Body of pancreas (tissue), 4 donors: Measurements from ENCODE around the gene FLT1. TPM values are rescaled to one million over a fixed set of nuclear protein-coding genes. Genes with fewer than 3 reads are reported as not detected.

Experiments used
- ATAC-seq: fragments of 150-250 bp; one replicate; pipeline ENCODE4 v1.9.1; 2016
- DNase-seq, 4 donors: peaks; one replicate each; pipeline ENCODE4 v3.0.0-alpha.2; 2019
- H3K27ac ChIP-seq, 4 donors: fragments of 200-600 bp; sonication (generic); 1 replicate in 3 of 4; 2 replicates in 1 of 4; pipeline versions ENCODE4 v1.5.1 to v1.6.1; 2016 to 2019; ENCODE audit warnings: mild to moderate bottlenecking in 1 of 4, mixed read lengths in 1 of 4, moderate library complexity in 1 of 4
- H3K27me3 ChIP-seq, 2 donors: fragments of 200-600 bp; sonication (generic); one replicate each; pipeline ENCODE4 v1.6.0; 2016; ENCODE audit warnings: mild to moderate bottlenecking in 1 of 2
- H3K36me3 ChIP-seq, 2 donors: fragments of 200-600 bp; sonication (generic); replicated peaks in 1 of 2; 2 replicates each; pipeline ENCODE4 v1.5.1; 2016; ENCODE audit warnings: low read depth in 2 of 2; ENCODE audit not compliant: insufficient read depth in 1 of 2
- H3K4me1 ChIP-seq: fragments of 200-600 bp; sonication (generic); one replicate; pipeline ENCODE4 v1.6.0; 2016
- H3K4me3 ChIP-seq, 2 donors: fragments of 200-600 bp; sonication (generic); 1 replicate in 1 of 2; 2 replicates in 1 of 2; pipeline ENCODE4 v1.5.1; 2016 to 2019
- H3K9me3 ChIP-seq, 3 donors: fragments of 200-600 bp; sonication (generic); 1 replicate in 2 of 3; 2 replicates in 1 of 3; pipeline ENCODE4 v1.5.1; 2016
- CTCF ChIP-seq, 7 experiments: fragments of 450-650 bp in 4 of 7; fragments of 200-600 bp in 3 of 7; sonication (generic) in 3 of 7; IDR thresholded peaks; one replicate each; pipeline ENCODE4 v1.5.1; 2016 to 2019; ENCODE audit warnings: antibody characterized with exemption in 7 of 7
- POLR2A ChIP-seq, 3 donors: fragments of 450-650 bp; IDR thresholded peaks; one replicate each; pipeline ENCODE4 v1.6.1; 2016; ENCODE audit warnings: antibody characterized with exemption in 3 of 3, mild to moderate bottlenecking in 2 of 3
- WGBS, 2 donors: methylation state at CpG; one replicate each; pipeline ENCODE4 v1.1.5; 2017; 5-methylcytosine and 5-hydroxymethylcytosine counted together
- intact Hi-C: fragments of 100-400 bp; cut with DNase I; formaldehyde crosslinking; loops from one replicate; pipeline ENCODE4 v1.15.1; 2023
- total RNA-seq, 2 donors: library from RNA; depleted of rRNA; stranded (reverse); fragments of >200 nt; gene quantifications; one replicate each; pipeline ENCODE4 v1.1.0, GENCODE V29; 2016

FLT1 gene
- total RNA-seq, 2 donors from 2014 or later: 15.3 to 20.4 TPM

GRCh38 chr13:28497143-28497876 is 2.4 kb upstream of the FLT1 start:
- DNase-seq: no peak
- peaks cover 21% of the 10 kb centered on the region for H3K4me1 ChIP-seq
- no peak overlapping the region for H3K4me3 ChIP-seq
- H3K36me3 ChIP-seq: no peaks in the 10 kb centered on the region
- ATAC-seq: no peak
- 37 to 39% methylated on average over 4 of the region's 4 CpGs for WGBS, 2 donors
- H3K27ac ChIP-seq: no peak overlapping the region
- no peaks in the 10 kb centered on the region for H3K9me3 ChIP-seq
- TF ChIP-seq CTCF (IDR thresholded peaks at IDR 0.05): no peak
- no peak for TF ChIP-seq POLR2A (IDR thresholded peaks at IDR 0.05)
- peaks cover 0 to 18% of the 10 kb centered on the region in 2 donors for H3K27me3 ChIP-seq
- intact Hi-C loops: no loop called here

- WGBS, 2 donors: 26 to 33% methylated on average over 10 of the region's 10 CpGs
- TF ChIP-seq CTCF (IDR thresholded peaks at IDR 0.05) (no peak), POLR2A (IDR thresholded peaks at IDR 0.05) (no peak)
Measured at GRCh38 chr13:28496188-28496564, 1.2 kb upstream of the FLT1 start.

GRCh38 chr13:28495538-28496187 is 735 bp upstream of the FLT1 start:
- no peak for TF ChIP-seq POLR2A (IDR thresholded peaks at IDR 0.05)
- Histone ChIP-seq H3K27ac (peak overlapping the region in 2 of 4 donors; percentile 17 to 29), H3K4me3 (no peak overlapping the region), H3K4me1 (peaks cover 21% of the 10 kb centered on the region), H3K9me3 (no peaks in the 10 kb centered on the region), H3K36me3 (no peaks in the 10 kb centered on the region), H3K27me3 (peaks cover 0 to 20% of the 10 kb centered on the region in 2 donors)
- 5 to 7% methylated on average over 16 to 33 of the region's 33 CpGs for WGBS, 2 donors
- intact Hi-C loops: no loop called here
- ATAC-seq (no peak), DNase-seq (no peak)

More at GRCh38 chr13:28496188-28496564, 1.2 kb upstream of the FLT1 start:
- Histone ChIP-seq H3K27me3 (peaks cover 0 to 20% of the 10 kb centered on the region in 2 donors), H3K9me3 (no peaks in the 10 kb centered on the region), H3K27ac (peak overlapping the region in 2 of 4 donors; percentile 17 to 29), H3K36me3 (no peaks in the 10 kb centered on the region), H3K4me3 (no peak overlapping the region), H3K4me1 (peaks cover 21% of the 10 kb centered on the region)
- intact Hi-C loops: no loop called here
- no peak for DNase-seq
- ATAC-seq: no peak

- Histone ChIP-seq H3K4me3 (no peak overlapping the region), H3K9me3 (no peaks in the 10 kb centered on the region), H3K27me3 (peaks cover 0 to 20% of the 10 kb centered on the region in 2 donors), H3K27ac (peak overlapping the region in 3 of 4 donors; percentile 34 to 49 (median 40)), H3K4me1 (peaks cover 21% of the 10 kb centered on the region), H3K36me3 (no peaks in the 10 kb centered on the region)
- TF ChIP-seq CTCF (IDR thresholded peaks at IDR 0.05) (no peak), POLR2A (IDR thresholded peaks at IDR 0.05) (no peak)
- intact Hi-C loops: no loop called here
- WGBS, 2 donors: 0 to 5% methylated on average over 2 to 30 of the region's 30 CpGs
- no peak for ATAC-seq
- DNase-seq: no peak
Measured at GRCh38 chr13:28494504-28494777, 487 bp downstream of the FLT1 start.

GRCh38 chr13:28493740-28494503 is 1.0 kb downstream of the FLT1 start:
- H3K27me3 ChIP-seq: peaks cover 0 to 20% of the 10 kb centered on the region in 2 donors
- ATAC-seq: no peak

More at GRCh38 chr13:28493740-28494503, 1.0 kb downstream of the FLT1 start:
- Histone ChIP-seq H3K36me3 (no peaks in the 10 kb centered on the region), H3K27ac (peak overlapping the region in 3 of 4 donors; percentile 34 to 49 (median 40)), H3K9me3 (no peaks in the 10 kb centered on the region), H3K4me1 (peaks cover 21% of the 10 kb centered on the region), H3K4me3 (no peak overlapping the region)
- TF ChIP-seq POLR2A (IDR thresholded peaks at IDR 0.05) (no peak), CTCF (IDR thresholded peaks at IDR 0.05) (no peak)
- no peak for DNase-seq
- intact Hi-C loops: no loop called here
- 1 to 2% methylated on average over 23 to 59 of the region's 60 CpGs for WGBS, 2 donors
